Left ventricle myocardium inferior (tissue), 1 donor: ENCODE results near the gene CRIP2. TPM values are rescaled to one million over a fixed set of nuclear protein-coding genes. Genes with fewer than 3 reads are reported as not detected.

Experiments
- DNase-seq: peaks from one replicate; pipeline ENCODE4 v3.0.0-alpha.2; 2020
- H3K27ac ChIP-seq: fragments of 200-600 bp; replicated peaks from 2 replicates; pipeline ENCODE4 v1.8.0; 2021
- H3K27me3 ChIP-seq: fragments of 200-600 bp; 2 replicates; pipeline ENCODE4 v1.8.0; 2021; ENCODE audit warnings: low read depth
- H3K36me3 ChIP-seq: fragments of 200-600 bp; 2 replicates; pipeline ENCODE4 v1.8.0; 2021
- H3K4me1 ChIP-seq: fragments of 200-600 bp; 2 replicates; pipeline ENCODE4 v1.8.0; 2021
- H3K4me3 ChIP-seq: fragments of 200-600 bp; 2 replicates; pipeline ENCODE4 v1.8.0; 2021; ENCODE audit warnings: mild to moderate bottlenecking, moderate library complexity
- H3K9me3 ChIP-seq: fragments of 200-600 bp; replicated peaks from 2 replicates; pipeline ENCODE4 v1.8.0; 2021
- intact Hi-C: fragments of 100-400 bp; cut with micrococcal nuclease; formaldehyde crosslinking; loops from one replicate; pipeline ENCODE4 v1.11.0; 2022
- total RNA-seq: library from RNA; stranded (reverse); fragmentation: NEBNext Ultra II Directional; extraction: Animal tissue kit (Norgen Biotek cat#: 25700); gene quantifications from one replicate; pipeline ENCODE4 v1.2.1, GENCODE V29; 2021
- TF ChIP-seq, protein P1 (sequence below): fragments of 200-600 bp; IDR thresholded peaks from 2 replicates; pipeline ENCODE4 v1.8.0; 2021; ENCODE audit warnings: antibody characterized with exemption, mild to moderate bottlenecking, borderline replicate concordance
- donor health status: DM: no; HTN: yes; CAD: no; lungs with severe emphysema.

The CRIP2 gene
- total RNA-seq, 1 donor from 2014 or later = 1,068 TPM

GRCh38 chr14:105433161-105433605 is 41.4 kb upstream of the CRIP2 start:
- H3K9me3 ChIP-seq = peaks cover 13% of the 10 kb centered on the region
- no peak for DNase-seq
- TF ChIP-seq, protein P1, sequence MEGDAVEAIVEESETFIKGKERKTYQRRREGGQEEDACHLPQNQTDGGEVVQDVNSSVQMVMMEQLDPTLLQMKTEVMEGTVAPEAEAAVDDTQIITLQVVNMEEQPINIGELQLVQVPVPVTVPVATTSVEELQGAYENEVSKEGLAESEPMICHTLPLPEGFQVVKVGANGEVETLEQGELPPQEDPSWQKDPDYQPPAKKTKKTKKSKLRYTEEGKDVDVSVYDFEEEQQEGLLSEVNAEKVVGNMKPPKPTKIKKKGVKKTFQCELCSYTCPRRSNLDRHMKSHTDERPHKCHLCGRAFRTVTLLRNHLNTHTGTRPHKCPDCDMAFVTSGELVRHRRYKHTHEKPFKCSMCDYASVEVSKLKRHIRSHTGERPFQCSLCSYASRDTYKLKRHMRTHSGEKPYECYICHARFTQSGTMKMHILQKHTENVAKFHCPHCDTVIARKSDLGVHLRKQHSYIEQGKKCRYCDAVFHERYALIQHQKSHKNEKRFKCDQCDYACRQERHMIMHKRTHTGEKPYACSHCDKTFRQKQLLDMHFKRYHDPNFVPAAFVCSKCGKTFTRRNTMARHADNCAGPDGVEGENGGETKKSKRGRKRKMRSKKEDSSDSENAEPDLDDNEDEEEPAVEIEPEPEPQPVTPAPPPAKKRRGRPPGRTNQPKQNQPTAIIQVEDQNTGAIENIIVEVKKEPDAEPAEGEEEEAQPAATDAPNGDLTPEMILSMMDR = no peak
- H3K27ac ChIP-seq = no peak overlapping the region
- peaks cover 32% of the 10 kb centered on the region for H3K4me1 ChIP-seq
- peaks cover 7% of the 10 kb centered on the region for H3K36me3 ChIP-seq
- intact Hi-C loops = no loop called here
- H3K27me3 ChIP-seq = no peaks in the 10 kb centered on the region
- H3K4me3 ChIP-seq = no peak overlapping the region

DNA sequence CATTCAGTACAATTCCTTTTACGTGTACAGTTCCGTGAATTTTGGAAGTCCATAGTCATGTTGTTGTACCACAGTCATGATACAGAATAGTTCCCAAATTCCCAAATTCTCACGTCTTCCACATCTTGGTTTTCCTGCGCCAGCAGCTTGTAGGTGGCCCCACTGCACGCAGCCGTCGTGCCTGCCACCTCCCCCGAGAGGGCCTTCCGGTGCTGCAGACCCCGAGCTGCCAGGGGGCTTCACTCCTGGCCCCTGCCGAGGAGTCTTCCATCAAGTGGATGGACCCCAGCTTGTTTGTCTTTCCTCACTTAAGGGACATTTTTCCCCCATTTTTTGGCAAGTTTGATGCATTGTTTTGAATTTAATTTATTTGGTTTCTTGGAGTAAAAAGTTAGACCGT is 38.2 kb upstream of the CRIP2 start:
- no peak overlapping the region for H3K4me3 ChIP-seq
- peaks cover 14% of the 10 kb centered on the region for H3K36me3 ChIP-seq
- TF ChIP-seq, protein P1 = no peak
- H3K4me1 ChIP-seq = peaks cover 28% of the 10 kb centered on the region
- H3K9me3 ChIP-seq = peaks cover 9% of the 10 kb centered on the region
- no peak for DNase-seq
- intact Hi-C loops = no loop called here
- no peaks in the 10 kb centered on the region for H3K27me3 ChIP-seq
- no peak overlapping the region for H3K27ac ChIP-seq

GRCh38 chr14:105436891-105437722 is 37.5 kb upstream of the CRIP2 start:
- H3K27me3 ChIP-seq = no peaks in the 10 kb centered on the region
- TF ChIP-seq, protein P1 = no peak
- H3K27ac ChIP-seq = no peak overlapping the region
- peaks cover 14% of the 10 kb centered on the region for H3K36me3 ChIP-seq
- DNase-seq = no peak
- H3K9me3 ChIP-seq = peaks cover 6% of the 10 kb centered on the region
- H3K4me3 ChIP-seq = no peak overlapping the region
- intact Hi-C loops = no loop called here
- peaks cover 28% of the 10 kb centered on the region for H3K4me1 ChIP-seq

DNA sequence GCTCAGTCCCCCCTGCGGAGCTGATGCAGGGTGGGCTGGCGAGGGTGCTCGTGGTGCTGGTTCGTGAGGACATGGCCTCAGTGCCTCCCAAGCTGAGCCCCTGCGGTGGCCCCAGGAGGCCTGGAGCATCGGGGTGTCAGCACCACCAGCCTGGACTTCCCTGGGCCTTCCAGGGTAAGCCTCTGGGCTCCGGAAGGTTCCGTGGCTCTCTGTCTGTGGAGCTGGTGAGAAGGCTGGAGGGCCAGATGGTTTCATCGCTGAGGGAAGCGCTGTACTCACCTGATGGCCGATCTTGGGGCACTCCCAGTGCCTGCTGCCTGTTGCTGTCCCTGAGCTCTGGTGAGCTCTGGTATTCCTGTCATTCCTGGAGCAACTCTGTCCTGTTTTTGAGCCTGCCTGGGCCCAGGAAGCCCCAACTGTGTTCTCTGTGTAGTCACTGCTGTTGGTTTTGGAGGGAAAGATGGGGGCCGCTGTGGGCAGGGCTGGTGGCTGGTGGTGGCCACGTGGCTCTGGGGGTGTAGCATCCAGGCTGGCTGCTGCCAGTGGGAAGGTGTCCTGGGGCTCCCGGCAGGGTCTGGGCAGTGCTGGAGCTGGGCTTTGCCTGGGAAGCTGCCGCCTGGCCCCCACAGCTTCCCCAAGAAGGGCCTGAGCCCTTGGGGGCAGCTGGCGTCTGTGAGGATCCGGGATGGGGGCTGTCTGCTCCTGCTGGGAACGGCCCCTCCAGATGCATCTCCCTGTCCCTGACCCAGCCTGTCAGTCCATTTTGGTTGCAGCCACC is 36.7 kb upstream of the CRIP2 start:
- Histone ChIP-seq H3K4me3 (no peak overlapping the region), H3K27me3 (no peaks in the 10 kb centered on the region), H3K36me3 (peaks cover 20% of the 10 kb centered on the region), H3K9me3 (peaks cover 6% of the 10 kb centered on the region), H3K27ac (no peak overlapping the region), H3K4me1 (peaks cover 28% of the 10 kb centered on the region)
- TF ChIP-seq, protein P1 = no peak
- DNase-seq = no peak
- intact Hi-C loops = no loop called here

DNA sequence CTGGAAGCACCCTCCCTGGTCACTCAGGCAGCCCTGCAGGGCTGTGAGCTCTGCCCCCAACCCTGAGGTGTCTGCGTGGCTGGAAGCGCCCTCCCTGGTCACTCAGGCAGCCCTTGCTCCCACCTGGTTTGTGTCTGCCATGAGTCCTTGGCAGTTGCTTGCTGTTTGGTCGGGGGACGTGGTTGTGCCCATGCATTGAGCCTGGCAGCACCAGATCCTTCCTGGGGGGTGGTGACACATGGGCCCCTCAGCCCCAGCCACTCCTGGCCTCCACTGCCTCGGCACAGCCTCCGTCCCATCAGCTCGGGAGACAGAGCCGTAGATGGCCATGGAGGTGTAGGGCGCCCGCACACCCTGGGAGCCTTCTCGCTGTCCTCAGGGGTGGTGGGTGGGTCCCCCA is 35.4 kb upstream of the CRIP2 start:
- Histone ChIP-seq H3K27me3 (no peaks in the 10 kb centered on the region), H3K27ac (no peak overlapping the region), H3K4me1 (peaks cover 28% of the 10 kb centered on the region), H3K4me3 (no peak overlapping the region), H3K36me3 (peaks cover 20% of the 10 kb centered on the region), H3K9me3 (peaks cover 6% of the 10 kb centered on the region)
- DNase-seq = no peak
- intact Hi-C loops = no loop called here
- TF ChIP-seq, protein P1 = no peak
